Muscle of arm (tissue), 12 donors: ENCODE measurements around the gene RAMP1. TPM values are rescaled to one million over a fixed set of nuclear protein-coding genes. Genes with fewer than 3 reads are reported as not detected.
A peak's percentile ranks its signal among the peaks of the same experiment; 100 is the strongest.

Experiments used
- DNase-seq: peaks from one replicate; pipeline ENCODE4 v3.0.0-alpha.2; 2013
- polyA plus RNA-seq, 12 donors: library from polyadenylated mRNA; unstranded; fragments of 120-200 nt; gene quantifications; one replicate each; pipeline ENCODE4 v1.2.1, GENCODE V29; 2013; ENCODE audit not compliant: insufficient read length in 12 of 12

Gene RAMP1
- polyA plus RNA-seq, 12 donors = 24.1 to 53.3 (median 33.2) TPM; not detected in 1

GRCh38 chr2:237892984-237893595 lies 33.7 kb downstream of the RAMP1 start:
- DNase-seq = no peak

- no peak for DNase-seq
These were observed 35.1 kb downstream of the RAMP1 start for GRCh38 chr2:237894396-237894979.

GRCh38 chr2:237894986-237895543 lies 35.6 kb downstream of the RAMP1 start:
- DNase-seq = no peak

- peak; percentile 25 for DNase-seq
These were observed 36.4 kb downstream of the RAMP1 start for GRCh38 chr2:237895544-237896506.

- DNase-seq = no peak
These were observed 37.1 kb downstream of the RAMP1 start for GRCh38 chr2:237896507-237896892.

GRCh38 chr2:237896956-237897355 lies 37.5 kb downstream of the RAMP1 start:
- no peak for DNase-seq

- no peak for DNase-seq
These were observed 38.6 kb downstream of the RAMP1 start for GRCh38 chr2:237898057-237898414.

- DNase-seq = no peak
These were observed 41.7 kb downstream of the RAMP1 start for GRCh38 chr2:237900891-237901831.

- no peak for DNase-seq
These were observed 42.8 kb downstream of the RAMP1 start for GRCh38 chr2:237901932-237902850.

GRCh38 chr2:237904831-237905599 lies 45.6 kb downstream of the RAMP1 start:
- DNase-seq = peak; percentile 15

GRCh38 chr2:237907144-237907543 lies 47.7 kb downstream of the RAMP1 start:
- DNase-seq = no peak

GRCh38 chr2:237909075-237909695 lies 49.8 kb downstream of the RAMP1 start:
- DNase-seq = no peak

- DNase-seq = no peak
These were observed 50.5 kb downstream of the RAMP1 start for GRCh38 chr2:237909801-237910475.

- no peak for DNase-seq
These were observed 51.3 kb downstream of the RAMP1 start for GRCh38 chr2:237910576-237911362.

- DNase-seq = no peak
These were observed 52.1 kb downstream of the RAMP1 start for GRCh38 chr2:237911363-237912017.

GRCh38 chr2:237912271-237913192 lies 53.1 kb downstream of the RAMP1 start:
- no peak for DNase-seq
